ENCODE results near the gene TSHZ2. TPM values are rescaled to one million over a fixed set of nuclear protein-coding genes. Genes with fewer than 3 reads are reported as not detected.
"Not testable (repeated sequence)": the region's sequence is repeated elsewhere in the genome, so short reads cannot be mapped to it uniquely, and the experiment has no call there.

Gene TSHZ2
- total RNA-seq, 1 donor from 2014 or later, result 10.3 TPM

DNA sequence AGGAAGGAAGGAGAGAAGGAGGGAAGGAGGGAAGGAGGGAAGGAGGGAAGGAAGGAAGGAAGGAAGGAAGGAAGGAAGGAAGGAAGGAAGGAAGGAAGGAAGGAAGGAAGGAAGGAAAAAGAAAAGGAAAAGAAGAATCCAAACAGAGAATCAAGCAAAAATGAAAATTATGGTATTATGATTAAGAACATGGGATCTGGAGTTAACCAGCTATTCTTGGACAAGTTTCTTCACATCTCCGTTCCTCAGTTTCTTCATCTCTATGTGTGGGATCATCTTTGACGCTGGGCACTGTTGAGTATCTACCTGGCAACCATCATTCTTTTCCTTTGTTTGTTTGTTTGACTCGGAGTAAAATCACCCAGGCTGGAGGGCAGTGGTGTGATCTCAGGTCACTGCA is 549.9 kb downstream of the TSHZ2 start:
- ATAC-seq, result no peak

- ATAC-seq, result no peak
These were observed 550.5 kb downstream of the TSHZ2 start for GRCh38 chr20:53522696-53523095.

- not testable (repeated sequence) for ATAC-seq
These were observed 551.5 kb downstream of the TSHZ2 start for GRCh38 chr20:53523615-53524014.

- ATAC-seq, result no peak
These were observed 552.6 kb downstream of the TSHZ2 start for GRCh38 chr20:53524589-53525312.

DNA sequence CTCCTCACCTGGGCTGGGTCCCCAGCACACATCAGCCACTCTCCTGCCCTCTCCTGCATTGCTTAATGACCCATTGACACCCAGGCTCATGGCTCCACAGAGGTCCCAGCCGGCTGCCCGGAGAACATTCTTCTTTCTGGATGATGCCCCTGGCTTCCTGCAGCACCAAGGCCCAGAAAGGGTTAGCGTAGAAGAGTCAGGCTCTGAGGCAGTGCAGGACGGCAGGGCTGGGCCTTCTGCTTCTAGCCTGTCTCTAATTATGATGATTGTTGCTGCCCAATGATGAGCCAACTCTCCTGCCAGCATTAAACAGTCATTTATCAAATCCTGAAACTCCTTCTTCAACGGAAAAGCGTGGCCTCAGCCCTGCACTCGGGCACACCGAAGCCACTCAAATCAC is 555.0 kb downstream of the TSHZ2 start:
- no peak for ATAC-seq

DNA sequence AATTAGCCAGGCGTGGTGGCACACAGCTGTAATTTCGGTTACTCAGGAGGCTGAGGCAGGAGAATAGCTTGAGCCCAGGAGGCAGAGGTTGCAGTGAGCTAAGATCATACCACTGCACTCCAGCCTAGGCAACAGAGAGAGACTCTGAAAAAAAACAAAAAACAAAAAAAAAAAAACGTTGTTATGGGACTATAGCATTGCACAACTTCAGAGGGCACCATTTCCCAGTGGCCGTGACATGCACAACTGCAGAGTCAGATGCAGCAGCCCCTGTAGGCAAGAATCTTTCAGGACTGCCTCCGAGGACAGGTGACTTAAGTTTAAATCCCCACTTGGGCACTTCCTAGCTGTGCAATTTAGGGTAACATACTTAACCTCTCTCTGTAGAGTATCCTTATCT is 557.5 kb downstream of the TSHZ2 start:
- no peak for ATAC-seq

DNA sequence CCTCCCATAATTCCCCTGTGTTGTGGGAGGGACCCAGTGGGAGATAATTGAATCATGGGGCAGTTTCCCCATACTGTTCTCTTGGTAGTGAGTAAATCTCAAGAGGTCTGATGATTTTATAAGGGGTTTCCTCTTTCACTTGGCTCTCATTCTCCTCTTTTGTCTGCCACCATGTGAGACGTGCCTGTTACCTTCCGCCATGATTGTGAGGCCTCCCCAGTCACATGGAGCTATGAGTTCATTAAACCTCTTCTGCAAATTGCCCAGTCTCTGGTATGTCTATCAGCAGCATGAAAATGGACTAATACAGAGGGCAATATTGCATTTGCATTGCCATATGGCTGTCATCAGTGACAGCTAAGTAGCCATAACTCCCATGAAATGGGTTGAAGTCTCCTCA is 558.3 kb downstream of the TSHZ2 start:
- no peak for ATAC-seq

DNA sequence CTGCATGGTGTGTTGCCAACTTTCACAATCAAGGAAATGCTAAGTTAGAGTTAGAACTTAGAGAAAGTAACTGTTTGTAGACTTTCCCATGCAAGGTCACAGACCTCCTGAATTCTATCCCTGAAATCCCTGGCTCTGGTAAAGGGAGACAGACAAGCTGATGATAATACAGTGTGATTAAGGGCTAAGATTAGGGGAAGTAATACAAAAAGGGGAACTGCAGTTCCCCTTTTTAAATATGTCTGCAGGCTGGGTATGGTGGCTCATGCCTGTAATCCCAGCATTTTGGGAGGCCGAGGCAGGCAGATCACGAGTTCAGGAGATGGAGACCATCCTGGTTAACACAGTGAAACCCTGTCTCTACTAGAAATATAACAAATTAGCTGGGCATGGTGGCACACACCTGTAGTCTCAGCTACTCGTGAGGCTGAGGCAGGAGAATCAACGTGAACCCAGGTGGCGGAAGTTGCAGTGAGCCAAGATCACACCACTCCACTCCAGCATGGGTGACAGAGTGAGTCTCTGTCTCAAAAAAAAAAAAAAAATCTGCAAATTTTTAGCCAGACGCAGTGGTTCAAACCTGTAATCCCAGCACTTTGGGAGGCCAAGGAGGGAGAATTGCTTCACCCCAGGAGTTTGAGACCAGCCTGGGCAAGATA is 560.6 kb downstream of the TSHZ2 start:
- ATAC-seq, result not testable (repeated sequence)

DNA sequence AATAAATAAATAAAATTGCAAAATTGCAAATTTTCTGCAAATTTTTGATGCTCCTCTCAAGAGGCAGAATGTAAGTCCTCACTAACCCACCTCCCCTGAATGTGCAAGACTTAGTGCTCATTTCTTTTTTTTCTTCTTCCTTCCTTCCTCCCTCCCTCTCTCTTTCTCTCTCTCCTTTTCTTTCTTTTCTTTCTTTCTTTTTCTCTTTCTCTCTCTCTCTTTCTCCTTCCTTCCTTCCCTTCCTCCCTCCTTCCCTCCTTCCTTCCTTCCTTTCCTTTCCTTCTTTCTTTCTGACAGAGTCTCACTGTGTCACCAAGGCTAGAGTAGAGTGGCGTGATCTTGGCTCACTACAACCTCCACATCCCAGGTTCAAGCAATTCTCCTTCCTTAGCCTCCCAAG is 561.3 kb downstream of the TSHZ2 start:
- ATAC-seq, result no peak

GRCh38 chr20:53534037-53534436 is 561.9 kb downstream of the TSHZ2 start:
- no peak for ATAC-seq

DNA sequence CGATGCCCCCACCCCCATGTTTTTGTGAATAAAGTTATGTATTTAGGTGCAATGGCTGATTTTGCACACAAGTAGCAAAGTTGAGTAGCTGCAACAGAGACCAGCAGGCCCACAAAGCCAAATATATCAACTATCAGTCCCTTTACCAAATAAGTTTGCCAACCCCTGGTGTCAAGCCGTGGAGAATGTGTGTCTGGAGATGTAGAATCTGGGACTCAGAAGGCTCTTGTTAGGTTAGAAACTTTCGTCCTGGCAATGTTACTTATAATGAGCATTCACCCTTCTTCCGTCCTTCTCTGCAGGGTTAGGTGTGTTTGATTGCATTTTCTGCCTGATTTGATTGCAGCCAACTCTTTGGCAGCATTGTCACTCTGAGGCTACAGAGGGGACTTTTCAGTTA is 563.7 kb downstream of the TSHZ2 start:
- no peak for ATAC-seq

DNA sequence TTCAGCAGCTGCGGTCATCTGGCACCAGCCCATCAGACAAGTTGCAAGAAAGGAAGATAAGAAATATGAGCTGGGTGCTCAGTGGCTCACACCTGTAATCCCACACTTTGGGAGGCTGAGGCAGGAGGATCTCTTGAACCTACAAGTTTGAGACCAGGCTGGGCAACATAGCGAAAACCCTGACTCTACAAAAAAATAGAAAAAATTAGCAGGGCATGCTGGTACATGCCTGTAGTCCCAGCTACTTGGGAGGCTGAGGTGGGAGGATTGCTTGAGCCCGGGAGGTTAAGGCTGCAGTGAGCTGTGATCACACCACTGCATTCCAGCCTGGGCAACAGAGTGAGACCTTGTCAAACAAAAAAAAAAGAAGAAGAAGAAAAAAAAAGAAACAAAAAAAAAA is 564.2 kb downstream of the TSHZ2 start:
- ATAC-seq, result not testable (repeated sequence)

DNA sequence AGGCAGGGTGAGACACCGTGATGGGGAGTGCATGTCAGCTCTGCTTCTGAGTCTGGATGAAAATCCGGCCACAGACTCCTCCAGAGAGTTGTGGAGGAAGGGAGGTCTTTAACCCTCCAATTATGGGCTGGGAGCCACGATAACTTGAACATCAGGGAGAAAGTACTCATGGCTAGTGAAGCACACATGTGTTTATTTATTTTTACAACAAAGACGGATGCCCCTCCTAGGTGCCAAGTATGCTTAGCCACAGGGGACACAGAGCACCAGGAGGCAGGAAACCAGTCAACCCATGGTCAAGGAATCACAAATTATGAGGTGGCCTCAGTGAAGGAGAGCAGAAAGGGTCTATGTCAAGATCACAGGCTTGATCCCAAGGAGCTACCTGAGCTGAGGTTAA is 567.4 kb downstream of the TSHZ2 start:
- ATAC-seq, result no peak

Data from esophagus mucosa (tissue), 1 donor.